NCI-H1105 treated with DMSO at 0.1 percent for 48 hours (cell line): ENCODE data around the gene CTSH.

Source experiments
- DNase-seq: peaks from one replicate; lab custom pipeline; 2025; lab: John Stamatoyannopoulos, UW

CTSH gene

GRCh38 chr15:78944669-78945407 is at the start of gene CTSH:
Gene CTSH, minus strand, starts transcription at chr15:78945046. Its CDS starts 65 bp downstream, at chr15:78944981.
- peak; percentile 53 for DNase-seq

GRCh38 chr15:78993931-78994530 is 49.2 kb upstream of the CTSH start:
- no peak for DNase-seq

- DNase-seq = no peak
Measured at GRCh38 chr15:78993257-78993930, 48.5 kb upstream of the CTSH start.

GRCh38 chr15:78992416-78993256 is 47.8 kb upstream of the CTSH start:
- no peak for DNase-seq

GRCh38 chr15:78991879-78992278 is 47.0 kb upstream of the CTSH start:
- DNase-seq = no peak

GRCh38 chr15:78991476-78991875 is 46.6 kb upstream of the CTSH start:
- no peak for DNase-seq

- no peak for DNase-seq
Measured at GRCh38 chr15:78990278-78990677, 45.4 kb upstream of the CTSH start.

- no peak for DNase-seq
Measured at GRCh38 chr15:78989701-78990240, 44.9 kb upstream of the CTSH start.

- no peak for DNase-seq
Measured at GRCh38 chr15:78988361-78988911, 43.6 kb upstream of the CTSH start.

GRCh38 chr15:78987556-78988360 is 42.9 kb upstream of the CTSH start:
- no peak for DNase-seq

- no peak for DNase-seq
Measured at GRCh38 chr15:78985859-78986475, 41.1 kb upstream of the CTSH start.

GRCh38 chr15:78984041-78984440 is 39.2 kb upstream of the CTSH start:
- DNase-seq = no peak

GRCh38 chr15:78983146-78983918 is 38.5 kb upstream of the CTSH start:
- no peak for DNase-seq

GRCh38 chr15:78982736-78983135 is 37.9 kb upstream of the CTSH start:
- no peak for DNase-seq

GRCh38 chr15:78981532-78982313 is 36.9 kb upstream of the CTSH start:
- no peak for DNase-seq

GRCh38 chr15:78979456-78980320 is 34.8 kb upstream of the CTSH start:
- peak; percentile 58 for DNase-seq

- DNase-seq = no peak
Measured at GRCh38 chr15:78978601-78979179, 33.8 kb upstream of the CTSH start.
